Fibroblast of mammary gland (primary cell): ENCODE data around the gene SHTN1.

ENCODE experiments used
- DNase-seq: peaks from one replicate; pipeline ENCODE4 v3.0.0-alpha.2; 2010; ENCODE audit warnings: low read depth
- H3K4me3 ChIP-seq: 2 replicates; pipeline ENCODE4 v1.5.1; 2011; ENCODE audit warnings: low read depth, mild to moderate bottlenecking, low read length, moderate library complexity; ENCODE audit not compliant: control insufficient read depth
- TF ChIP-seq, protein P1 (sequence below): conservative IDR thresholded peaks from 2 replicates; pipeline ENCODE4 v1.5.1; 2011; ENCODE audit warnings: low read depth, low read length, inconsistent platforms; ENCODE audit not compliant: control insufficient read depth, insufficient read depth

SHTN1 gene

DNA sequence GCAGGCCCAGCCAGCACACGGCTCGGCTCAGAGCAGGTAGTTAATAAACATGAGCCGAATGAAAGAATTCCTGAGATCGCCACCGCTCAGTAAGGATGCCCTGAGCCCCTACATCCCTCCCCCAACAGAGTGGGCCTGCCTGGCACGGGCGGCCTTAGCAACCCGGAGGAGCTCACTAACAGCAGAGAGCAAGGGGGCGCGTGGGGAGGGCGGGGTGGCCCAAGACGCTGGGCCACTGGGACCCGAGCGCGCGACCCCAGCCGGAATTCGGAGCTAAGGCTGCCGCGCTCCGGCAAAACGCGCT is 156.1 kb downstream of the SHTN1 start:
- peak overlapping the region; percentile 69 for H3K4me3 ChIP-seq
- TF ChIP-seq, protein P1, sequence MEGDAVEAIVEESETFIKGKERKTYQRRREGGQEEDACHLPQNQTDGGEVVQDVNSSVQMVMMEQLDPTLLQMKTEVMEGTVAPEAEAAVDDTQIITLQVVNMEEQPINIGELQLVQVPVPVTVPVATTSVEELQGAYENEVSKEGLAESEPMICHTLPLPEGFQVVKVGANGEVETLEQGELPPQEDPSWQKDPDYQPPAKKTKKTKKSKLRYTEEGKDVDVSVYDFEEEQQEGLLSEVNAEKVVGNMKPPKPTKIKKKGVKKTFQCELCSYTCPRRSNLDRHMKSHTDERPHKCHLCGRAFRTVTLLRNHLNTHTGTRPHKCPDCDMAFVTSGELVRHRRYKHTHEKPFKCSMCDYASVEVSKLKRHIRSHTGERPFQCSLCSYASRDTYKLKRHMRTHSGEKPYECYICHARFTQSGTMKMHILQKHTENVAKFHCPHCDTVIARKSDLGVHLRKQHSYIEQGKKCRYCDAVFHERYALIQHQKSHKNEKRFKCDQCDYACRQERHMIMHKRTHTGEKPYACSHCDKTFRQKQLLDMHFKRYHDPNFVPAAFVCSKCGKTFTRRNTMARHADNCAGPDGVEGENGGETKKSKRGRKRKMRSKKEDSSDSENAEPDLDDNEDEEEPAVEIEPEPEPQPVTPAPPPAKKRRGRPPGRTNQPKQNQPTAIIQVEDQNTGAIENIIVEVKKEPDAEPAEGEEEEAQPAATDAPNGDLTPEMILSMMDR: no peak
- DNase-seq: no peak

DNA sequence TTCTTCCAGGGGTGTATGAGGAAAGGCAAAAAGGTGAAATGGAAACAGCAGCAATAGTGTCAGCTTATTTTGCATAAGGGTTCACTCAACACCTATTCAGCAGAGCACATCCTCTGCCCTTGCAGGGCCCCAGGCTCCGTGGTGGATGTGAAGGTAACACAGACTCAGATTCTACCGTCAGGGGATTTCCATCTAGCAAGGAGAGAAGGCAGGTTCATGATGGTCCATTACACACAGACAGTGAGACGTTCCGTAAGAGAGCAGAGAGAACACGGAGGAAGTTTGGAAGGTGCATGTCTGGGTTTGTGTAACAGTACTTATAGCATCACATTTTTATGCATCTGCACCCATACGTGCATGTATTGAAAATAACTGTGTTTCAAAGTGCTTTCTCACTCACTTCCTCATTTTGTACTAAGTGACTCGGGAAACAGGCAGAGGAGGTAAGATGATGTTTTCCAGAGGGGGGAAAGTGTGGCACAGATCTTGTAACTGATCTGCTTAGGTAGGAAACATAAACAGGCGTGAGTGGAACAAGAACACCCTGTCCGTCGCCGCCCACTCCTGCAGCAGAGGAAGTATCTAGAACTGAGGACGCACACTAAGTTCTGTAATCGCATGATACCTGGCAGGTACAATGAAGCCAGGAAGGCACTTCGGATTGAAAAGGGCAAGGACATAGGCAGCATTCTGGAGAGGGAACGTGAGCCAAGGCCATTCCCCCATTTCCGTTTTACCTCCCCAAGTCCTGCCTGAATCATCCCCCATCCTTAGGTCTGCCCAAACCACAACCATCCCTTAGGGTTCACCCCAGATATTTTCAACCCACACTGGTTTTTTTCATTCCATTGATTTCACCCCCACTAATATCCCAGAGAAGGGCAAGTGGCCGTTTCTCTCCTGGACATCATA is 156.7 kb downstream of the SHTN1 start:
- DNase-seq: peak; percentile 27
- H3K4me3 ChIP-seq: peak overlapping the region; percentile 69
- TF ChIP-seq, protein P1: no peak

DNA sequence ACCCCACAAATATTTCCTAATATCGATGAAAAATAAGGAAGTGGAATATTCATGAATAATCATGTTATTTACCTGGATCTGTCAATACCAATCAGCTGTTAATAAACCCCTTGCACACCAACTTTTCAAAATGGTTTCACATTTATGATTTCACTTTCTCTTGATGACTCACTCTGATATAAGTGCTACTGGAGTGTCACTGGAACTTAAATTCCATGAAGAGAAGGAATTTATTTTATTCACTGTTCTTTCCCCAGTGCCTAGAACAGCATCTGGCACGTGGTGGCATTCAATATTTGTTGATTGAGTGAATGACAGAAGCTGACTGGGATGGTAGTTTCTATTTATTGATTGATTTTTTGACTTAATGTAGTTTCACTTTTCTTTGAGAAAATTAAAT is 159.2 kb downstream of the SHTN1 start:
- no peak overlapping the region for H3K4me3 ChIP-seq
- TF ChIP-seq, protein P1: no peak
- DNase-seq: no peak

DNA sequence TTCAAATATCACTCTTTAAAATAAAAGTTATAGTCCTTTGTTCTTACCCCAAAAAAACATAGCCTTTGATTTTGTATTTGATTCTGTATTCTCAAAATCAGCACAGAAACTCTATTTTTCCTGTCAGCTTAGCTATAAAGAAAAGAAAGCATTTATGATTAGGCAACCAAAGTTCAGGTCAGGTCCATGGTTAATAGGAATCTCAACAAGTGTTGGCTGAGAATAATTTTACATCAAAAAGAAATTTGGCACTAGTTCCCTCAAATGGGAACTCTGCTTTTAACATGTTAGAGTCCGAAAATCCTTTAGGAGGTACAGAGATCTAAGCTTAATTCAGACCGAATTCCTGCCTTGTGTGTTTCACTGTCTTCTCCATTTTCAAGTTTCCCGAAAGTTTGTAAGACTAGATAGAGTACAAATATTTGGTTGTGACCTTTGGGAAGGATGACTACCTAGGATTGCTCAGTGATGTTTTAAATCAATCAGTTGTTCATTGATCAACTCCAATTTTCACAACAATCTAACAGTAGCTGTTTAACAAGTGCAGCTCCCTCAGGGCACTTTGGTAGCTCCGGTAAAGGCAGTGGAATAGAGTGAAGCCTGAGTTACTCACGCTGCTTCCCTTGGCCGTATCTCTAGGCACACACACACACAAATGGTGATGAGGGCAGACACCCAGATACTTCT is 164.5 kb downstream of the SHTN1 start:
- TF ChIP-seq, protein P1: no peak
- DNase-seq: no peak

DNA sequence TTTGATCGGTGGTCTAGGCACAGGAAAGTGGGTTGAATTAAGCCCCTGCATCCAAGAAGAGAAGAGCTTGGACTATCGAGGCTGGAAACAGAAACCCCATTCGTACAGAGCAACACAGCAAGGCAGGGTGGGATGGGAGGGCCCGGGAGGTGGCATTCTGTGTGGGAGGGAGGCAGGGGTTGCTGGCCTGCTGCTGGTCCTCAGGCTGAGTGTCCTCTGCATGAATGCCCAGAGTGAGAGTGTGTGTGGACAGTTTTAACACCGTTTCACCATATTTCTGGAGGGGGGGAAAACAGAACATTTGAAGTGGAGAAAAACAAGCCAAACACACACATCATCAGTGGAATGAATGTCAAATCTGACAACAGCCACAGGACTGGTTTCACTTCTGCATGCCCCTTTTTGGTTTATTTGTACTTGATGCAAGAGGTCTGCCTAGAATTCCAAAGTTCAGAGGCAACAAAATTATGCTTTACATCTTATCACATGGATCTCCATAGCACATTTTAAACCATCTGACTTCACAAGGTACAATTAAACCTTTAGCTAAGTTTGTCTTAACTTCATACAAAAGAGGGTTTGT is 166.8 kb downstream of the SHTN1 start:
- DNase-seq: no peak
- TF ChIP-seq, protein P1: no peak
- no peak overlapping the region for H3K4me3 ChIP-seq

More for the DNA sequence above, 164.5 kb downstream of the SHTN1 start:
- no peak overlapping the region for H3K4me3 ChIP-seq

DNA sequence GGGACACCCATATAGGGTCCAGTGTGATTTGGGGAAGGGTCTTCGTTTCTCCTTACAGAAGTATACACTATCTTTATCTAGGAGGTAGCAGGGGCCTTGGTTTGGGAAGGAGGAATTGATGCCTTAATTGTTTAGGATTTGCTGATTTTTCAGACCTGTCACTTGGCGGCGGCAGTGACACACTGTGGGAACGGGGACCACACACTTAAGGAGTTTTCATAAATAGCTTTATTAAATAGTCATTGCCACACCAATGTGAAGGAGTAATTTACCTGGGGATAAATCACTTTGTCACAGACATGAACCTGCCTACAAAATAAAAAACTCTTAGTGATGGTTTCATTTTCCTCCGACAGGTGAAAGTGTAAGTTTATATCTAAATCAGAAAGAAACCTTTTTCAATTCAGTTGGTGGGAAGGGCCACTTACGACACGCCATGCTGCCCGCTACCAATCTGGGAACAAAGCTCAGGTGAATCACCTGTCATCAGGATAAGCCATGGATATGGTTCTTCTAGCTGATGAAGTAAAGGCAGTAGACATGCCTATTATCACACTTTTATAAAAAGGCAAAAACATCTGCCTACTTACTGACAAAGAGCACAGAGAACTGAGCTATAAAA is 168.0 kb downstream of the SHTN1 start:
- H3K4me3 ChIP-seq: no peak overlapping the region
- DNase-seq: no peak
- TF ChIP-seq, protein P1: no peak
